OCI-LY1 (cell line): Measurements from ENCODE around the gene POLE2.

ENCODE experiments used
- EZH2 ChIP-seq: fragments of 200-600 bp; sonication (generic), shearing (Covaris generic); IDR thresholded peaks from 2 replicates; pipeline ENCODE4 v1.8.0; 2017; ENCODE audit warnings: borderline replicate concordance, mixed run types, mild to moderate bottlenecking, antibody characterized with exemption, low read length, moderate library complexity, mixed read lengths
- TF ChIP-seq, protein P1 (sequence below): fragments of 200-600 bp; sonication (generic), shearing (Covaris generic); IDR thresholded peaks from 2 replicates; pipeline ENCODE4 v1.5.1; 2017; ENCODE audit warnings: mild to moderate bottlenecking, antibody characterized with exemption, low read length, moderate library complexity, mixed read lengths

DNA sequence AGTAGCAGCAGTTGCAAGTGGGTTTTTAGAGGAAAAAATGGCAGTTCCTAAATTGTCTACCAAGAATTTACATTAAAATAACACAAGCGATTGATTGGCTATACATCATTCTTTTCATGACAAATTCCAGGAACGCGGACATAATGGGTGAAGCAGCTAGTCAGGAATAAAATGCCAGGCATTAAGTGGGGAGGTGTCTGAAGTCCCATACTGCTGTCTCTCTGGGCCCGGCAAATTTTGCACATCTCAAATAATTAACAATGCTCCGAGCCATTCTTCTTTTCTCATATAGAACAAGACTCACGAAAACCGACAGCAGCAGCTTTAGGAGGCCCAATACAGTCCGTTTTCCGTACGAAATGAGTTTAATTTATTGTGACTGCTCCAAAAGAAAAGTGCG is 68.3 kb downstream of the POLE2 start:
- TF ChIP-seq, protein P1, sequence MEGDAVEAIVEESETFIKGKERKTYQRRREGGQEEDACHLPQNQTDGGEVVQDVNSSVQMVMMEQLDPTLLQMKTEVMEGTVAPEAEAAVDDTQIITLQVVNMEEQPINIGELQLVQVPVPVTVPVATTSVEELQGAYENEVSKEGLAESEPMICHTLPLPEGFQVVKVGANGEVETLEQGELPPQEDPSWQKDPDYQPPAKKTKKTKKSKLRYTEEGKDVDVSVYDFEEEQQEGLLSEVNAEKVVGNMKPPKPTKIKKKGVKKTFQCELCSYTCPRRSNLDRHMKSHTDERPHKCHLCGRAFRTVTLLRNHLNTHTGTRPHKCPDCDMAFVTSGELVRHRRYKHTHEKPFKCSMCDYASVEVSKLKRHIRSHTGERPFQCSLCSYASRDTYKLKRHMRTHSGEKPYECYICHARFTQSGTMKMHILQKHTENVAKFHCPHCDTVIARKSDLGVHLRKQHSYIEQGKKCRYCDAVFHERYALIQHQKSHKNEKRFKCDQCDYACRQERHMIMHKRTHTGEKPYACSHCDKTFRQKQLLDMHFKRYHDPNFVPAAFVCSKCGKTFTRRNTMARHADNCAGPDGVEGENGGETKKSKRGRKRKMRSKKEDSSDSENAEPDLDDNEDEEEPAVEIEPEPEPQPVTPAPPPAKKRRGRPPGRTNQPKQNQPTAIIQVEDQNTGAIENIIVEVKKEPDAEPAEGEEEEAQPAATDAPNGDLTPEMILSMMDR: no peak
- TF ChIP-seq EZH2: no peak
